ENCODE results near the gene FCHSD2. TPM values are rescaled to one million over a fixed set of nuclear protein-coding genes. Genes with fewer than 3 reads are reported as not detected.

The FCHSD2 gene
- total and polyA plus RNA-seq, 2 of the 8 experiments (the other 6 are each of a cell fraction or from before 2014, with no cell fraction given), result 4.1 to 7.8 TPM

DNA sequence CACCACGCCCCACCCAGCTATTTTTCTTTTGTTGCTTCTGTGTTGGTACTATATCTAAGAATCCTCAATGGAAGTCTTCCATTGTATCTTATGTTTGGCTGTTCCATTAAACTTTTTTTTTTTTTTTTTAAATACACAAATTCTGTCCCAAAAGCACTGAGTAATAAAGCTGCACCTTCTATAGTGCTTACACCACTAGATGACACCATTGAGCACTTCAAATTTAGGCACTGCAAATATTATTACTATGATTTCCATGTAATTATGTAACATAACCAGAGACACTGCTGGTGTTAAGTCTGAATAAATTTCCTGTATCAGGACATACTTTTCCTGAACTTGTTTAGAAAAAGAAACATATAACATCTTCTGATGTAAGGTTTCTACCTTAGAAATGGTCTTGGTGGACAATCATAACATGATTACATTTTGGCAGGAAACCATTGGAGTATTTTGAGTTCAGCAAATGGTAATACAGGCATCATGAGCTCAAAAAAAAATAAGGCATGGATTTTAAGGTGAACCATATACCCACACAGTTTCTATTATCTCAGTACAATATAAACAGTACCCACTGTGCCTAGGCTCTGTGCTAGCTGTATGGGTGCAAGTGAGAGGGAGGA is 217.4 kb downstream of the FCHSD2 start (continued):
- TF ChIP-seq, protein P1, sequence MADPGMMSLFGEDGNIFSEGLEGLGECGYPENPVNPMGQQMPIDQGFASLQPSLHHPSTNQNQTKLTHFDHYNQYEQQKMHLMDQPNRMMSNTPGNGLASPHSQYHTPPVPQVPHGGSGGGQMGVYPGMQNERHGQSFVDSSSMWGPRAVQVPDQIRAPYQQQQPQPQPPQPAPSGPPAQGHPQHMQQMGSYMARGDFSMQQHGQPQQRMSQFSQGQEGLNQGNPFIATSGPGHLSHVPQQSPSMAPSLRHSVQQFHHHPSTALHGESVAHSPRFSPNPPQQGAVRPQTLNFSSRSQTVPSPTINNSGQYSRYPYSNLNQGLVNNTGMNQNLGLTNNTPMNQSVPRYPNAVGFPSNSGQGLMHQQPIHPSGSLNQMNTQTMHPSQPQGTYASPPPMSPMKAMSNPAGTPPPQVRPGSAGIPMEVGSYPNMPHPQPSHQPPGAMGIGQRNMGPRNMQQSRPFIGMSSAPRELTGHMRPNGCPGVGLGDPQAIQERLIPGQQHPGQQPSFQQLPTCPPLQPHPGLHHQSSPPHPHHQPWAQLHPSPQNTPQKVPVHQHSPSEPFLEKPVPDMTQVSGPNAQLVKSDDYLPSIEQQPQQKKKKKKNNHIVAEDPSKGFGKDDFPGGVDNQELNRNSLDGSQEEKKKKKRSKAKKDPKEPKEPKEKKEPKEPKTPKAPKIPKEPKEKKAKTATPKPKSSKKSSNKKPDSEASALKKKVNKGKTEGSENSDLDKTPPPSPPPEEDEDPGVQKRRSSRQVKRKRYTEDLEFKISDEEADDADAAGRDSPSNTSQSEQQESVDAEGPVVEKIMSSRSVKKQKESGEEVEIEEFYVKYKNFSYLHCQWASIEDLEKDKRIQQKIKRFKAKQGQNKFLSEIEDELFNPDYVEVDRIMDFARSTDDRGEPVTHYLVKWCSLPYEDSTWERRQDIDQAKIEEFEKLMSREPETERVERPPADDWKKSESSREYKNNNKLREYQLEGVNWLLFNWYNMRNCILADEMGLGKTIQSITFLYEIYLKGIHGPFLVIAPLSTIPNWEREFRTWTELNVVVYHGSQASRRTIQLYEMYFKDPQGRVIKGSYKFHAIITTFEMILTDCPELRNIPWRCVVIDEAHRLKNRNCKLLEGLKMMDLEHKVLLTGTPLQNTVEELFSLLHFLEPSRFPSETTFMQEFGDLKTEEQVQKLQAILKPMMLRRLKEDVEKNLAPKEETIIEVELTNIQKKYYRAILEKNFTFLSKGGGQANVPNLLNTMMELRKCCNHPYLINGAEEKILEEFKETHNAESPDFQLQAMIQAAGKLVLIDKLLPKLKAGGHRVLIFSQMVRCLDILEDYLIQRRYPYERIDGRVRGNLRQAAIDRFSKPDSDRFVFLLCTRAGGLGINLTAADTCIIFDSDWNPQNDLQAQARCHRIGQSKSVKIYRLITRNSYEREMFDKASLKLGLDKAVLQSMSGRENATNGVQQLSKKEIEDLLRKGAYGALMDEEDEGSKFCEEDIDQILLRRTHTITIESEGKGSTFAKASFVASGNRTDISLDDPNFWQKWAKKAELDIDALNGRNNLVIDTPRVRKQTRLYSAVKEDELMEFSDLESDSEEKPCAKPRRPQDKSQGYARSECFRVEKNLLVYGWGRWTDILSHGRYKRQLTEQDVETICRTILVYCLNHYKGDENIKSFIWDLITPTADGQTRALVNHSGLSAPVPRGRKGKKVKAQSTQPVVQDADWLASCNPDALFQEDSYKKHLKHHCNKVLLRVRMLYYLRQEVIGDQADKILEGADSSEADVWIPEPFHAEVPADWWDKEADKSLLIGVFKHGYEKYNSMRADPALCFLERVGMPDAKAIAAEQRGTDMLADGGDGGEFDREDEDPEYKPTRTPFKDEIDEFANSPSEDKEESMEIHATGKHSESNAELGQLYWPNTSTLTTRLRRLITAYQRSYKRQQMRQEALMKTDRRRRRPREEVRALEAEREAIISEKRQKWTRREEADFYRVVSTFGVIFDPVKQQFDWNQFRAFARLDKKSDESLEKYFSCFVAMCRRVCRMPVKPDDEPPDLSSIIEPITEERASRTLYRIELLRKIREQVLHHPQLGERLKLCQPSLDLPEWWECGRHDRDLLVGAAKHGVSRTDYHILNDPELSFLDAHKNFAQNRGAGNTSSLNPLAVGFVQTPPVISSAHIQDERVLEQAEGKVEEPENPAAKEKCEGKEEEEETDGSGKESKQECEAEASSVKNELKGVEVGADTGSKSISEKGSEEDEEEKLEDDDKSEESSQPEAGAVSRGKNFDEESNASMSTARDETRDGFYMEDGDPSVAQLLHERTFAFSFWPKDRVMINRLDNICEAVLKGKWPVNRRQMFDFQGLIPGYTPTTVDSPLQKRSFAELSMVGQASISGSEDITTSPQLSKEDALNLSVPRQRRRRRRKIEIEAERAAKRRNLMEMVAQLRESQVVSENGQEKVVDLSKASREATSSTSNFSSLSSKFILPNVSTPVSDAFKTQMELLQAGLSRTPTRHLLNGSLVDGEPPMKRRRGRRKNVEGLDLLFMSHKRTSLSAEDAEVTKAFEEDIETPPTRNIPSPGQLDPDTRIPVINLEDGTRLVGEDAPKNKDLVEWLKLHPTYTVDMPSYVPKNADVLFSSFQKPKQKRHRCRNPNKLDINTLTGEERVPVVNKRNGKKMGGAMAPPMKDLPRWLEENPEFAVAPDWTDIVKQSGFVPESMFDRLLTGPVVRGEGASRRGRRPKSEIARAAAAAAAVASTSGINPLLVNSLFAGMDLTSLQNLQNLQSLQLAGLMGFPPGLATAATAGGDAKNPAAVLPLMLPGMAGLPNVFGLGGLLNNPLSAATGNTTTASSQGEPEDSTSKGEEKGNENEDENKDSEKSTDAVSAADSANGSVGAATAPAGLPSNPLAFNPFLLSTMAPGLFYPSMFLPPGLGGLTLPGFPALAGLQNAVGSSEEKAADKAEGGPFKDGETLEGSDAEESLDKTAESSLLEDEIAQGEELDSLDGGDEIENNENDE (IDR thresholded peaks at IDR 0.05; ENCODE audit: insufficient replicate concordance, low read length), result no peak
- TF ChIP-seq, protein P2, sequence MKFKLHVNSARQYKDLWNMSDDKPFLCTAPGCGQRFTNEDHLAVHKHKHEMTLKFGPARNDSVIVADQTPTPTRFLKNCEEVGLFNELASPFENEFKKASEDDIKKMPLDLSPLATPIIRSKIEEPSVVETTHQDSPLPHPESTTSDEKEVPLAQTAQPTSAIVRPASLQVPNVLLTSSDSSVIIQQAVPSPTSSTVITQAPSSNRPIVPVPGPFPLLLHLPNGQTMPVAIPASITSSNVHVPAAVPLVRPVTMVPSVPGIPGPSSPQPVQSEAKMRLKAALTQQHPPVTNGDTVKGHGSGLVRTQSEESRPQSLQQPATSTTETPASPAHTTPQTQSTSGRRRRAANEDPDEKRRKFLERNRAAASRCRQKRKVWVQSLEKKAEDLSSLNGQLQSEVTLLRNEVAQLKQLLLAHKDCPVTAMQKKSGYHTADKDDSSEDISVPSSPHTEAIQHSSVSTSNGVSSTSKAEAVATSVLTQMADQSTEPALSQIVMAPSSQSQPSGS (IDR thresholded peaks at IDR 0.05; ENCODE audit: low read length), result no peak
- TF ChIP-seq CHD2 (IDR thresholded peaks at IDR 0.05; ENCODE audit: low read length) (no peak), EZH2 (IDR thresholded peaks at IDR 0.05; ENCODE audit: low read depth, low read length, severe bottlenecking) (no peak)
